Uterus (tissue), 4 donors: ENCODE data around the gene NHP2. TPM values are rescaled to one million over a fixed set of nuclear protein-coding genes. Genes with fewer than 3 reads are reported as not detected.

ENCODE experiments used
- DNase-seq, 2 donors: peaks; one replicate each; pipeline ENCODE4 v3.0.0-alpha.2; 2019 to 2020
- H3K27ac ChIP-seq, 2 donors: fragments of 200-600 bp; sonication (generic); 1 replicate in 1 of 2; 2 replicates in 1 of 2; pipeline ENCODE4 v1.5.1; 2016 to 2018
- H3K27me3 ChIP-seq, 2 donors: fragments of 200-600 bp; sonication (generic); one replicate each; pipeline ENCODE4 v1.5.1; 2018 to 2019; ENCODE audit warnings: control low read depth in 1 of 2
- H3K36me3 ChIP-seq, 2 donors: fragments of 200-600 bp; sonication (generic); one replicate each; pipeline ENCODE4 v1.5.1; 2019; ENCODE audit warnings: control low read depth in 1 of 2
- H3K4me1 ChIP-seq, 2 donors: fragments of 200-600 bp; sonication (generic); one replicate each; pipeline ENCODE4 v1.5.1; 2018 to 2019; ENCODE audit warnings: control low read depth in 1 of 2
- H3K4me3 ChIP-seq, 2 donors: fragments of 200-600 bp; sonication (generic); 1 replicate in 1 of 2; 2 replicates in 1 of 2; pipeline ENCODE4 v1.5.1; 2018 to 2019; ENCODE audit warnings: mild to moderate bottlenecking in 1 of 2
- H3K9me3 ChIP-seq, 2 donors: fragments of 200-600 bp; sonication (generic); one replicate each; pipeline ENCODE4 v1.5.1; 2019; ENCODE audit warnings: control low read depth in 1 of 2
- POLR2A ChIP-seq, 2 donors: fragments of 450-650 bp; IDR thresholded peaks; one replicate each; pipeline ENCODE4 v1.6.1; 2016; ENCODE audit warnings: antibody characterized with exemption in 2 of 2, mild to moderate bottlenecking in 1 of 2, moderate library complexity in 1 of 2
- intact Hi-C: fragments of 100-400 bp; cut with DNase I; formaldehyde crosslinking; loops from one replicate; pipeline ENCODE4 v1.15.1; 2023; ENCODE audit warnings: low total_unique reads
- total RNA-seq, 4 donors: library from RNA; depleted of rRNA in 3 of 4; stranded (reverse); fragments of >200 nt in 3 of 4; gene quantifications; one replicate each; pipeline versions ENCODE4 v1.1.0 to v1.2.4, GENCODE V29; 2014 to 2023
- TF ChIP-seq, protein P1 (sequence below), 4 experiments: fragments of 200-600 bp in 2 of 4; fragments of 450-650 bp in 2 of 4; sonication (generic) in 2 of 4; IDR thresholded peaks; one replicate each; pipeline ENCODE4 v1.5.1; 2016 to 2019; ENCODE audit warnings: antibody characterized with exemption in 4 of 4, mild to moderate bottlenecking in 2 of 4, moderate library complexity in 1 of 4
- donor health status: DM: yes; HTN: yes; CAD: no.

Gene NHP2
- total RNA-seq, 4 donors from 2014 or later, result 83.4 to 180 (median 147) TPM

DNA sequence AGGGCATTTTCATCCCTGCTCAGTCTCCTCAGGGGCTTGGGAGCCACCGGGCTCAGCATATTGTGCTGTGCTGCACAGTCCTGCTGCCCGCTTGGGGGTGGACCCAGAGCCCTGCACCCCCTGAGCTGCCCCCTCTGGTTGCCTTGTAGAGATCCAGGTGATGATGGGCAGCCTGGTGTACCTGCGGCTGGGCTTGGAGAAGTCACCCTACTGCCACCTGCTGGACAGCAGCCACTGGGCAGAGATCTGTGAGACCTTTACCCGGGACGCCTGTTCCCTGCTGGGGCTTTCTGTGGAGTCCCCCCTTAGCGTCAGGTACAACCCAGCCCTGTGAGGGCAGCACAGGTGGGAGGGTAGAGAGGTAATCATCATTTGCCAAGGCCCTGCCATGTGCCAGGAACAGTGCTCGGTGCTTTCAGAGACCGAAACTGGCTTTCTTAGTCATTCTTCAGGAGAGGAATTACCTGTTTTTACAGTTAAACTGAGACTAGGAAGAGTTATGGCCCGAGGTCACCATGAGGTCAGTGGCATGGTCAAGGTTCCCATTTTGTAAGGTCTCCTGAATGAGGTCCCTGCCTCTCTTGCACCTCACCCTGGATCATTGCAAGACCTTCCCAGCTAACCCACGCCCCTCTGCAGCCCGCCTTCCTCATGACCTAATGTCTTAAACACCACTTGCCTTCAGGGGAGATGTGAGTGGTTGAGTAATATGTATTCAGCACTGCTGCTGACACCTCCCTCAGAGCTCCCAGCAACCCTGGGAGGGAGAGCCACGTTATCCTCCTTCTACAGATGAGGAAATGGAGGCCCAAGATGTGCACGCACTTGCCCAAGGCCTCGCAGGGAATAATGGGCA is 7.5 kb downstream of the NHP2 start:
- peak; percentile 39 to 41 for DNase-seq
- H3K27ac ChIP-seq, result no peak overlapping the region
- no peak overlapping the region for H3K4me3 ChIP-seq
- no peaks in the 10 kb centered on the region for H3K4me1 ChIP-seq
- intact Hi-C loops, result no loop called here
- H3K27me3 ChIP-seq, result no peaks in the 10 kb centered on the region
- TF ChIP-seq, protein P1, sequence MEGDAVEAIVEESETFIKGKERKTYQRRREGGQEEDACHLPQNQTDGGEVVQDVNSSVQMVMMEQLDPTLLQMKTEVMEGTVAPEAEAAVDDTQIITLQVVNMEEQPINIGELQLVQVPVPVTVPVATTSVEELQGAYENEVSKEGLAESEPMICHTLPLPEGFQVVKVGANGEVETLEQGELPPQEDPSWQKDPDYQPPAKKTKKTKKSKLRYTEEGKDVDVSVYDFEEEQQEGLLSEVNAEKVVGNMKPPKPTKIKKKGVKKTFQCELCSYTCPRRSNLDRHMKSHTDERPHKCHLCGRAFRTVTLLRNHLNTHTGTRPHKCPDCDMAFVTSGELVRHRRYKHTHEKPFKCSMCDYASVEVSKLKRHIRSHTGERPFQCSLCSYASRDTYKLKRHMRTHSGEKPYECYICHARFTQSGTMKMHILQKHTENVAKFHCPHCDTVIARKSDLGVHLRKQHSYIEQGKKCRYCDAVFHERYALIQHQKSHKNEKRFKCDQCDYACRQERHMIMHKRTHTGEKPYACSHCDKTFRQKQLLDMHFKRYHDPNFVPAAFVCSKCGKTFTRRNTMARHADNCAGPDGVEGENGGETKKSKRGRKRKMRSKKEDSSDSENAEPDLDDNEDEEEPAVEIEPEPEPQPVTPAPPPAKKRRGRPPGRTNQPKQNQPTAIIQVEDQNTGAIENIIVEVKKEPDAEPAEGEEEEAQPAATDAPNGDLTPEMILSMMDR (IDR thresholded peaks at IDR 0.05), result peak; percentile 22 to 57 (median 53)
- TF ChIP-seq POLR2A (IDR thresholded peaks at IDR 0.05), result no peak
- H3K36me3 ChIP-seq, result no peaks in the 10 kb centered on the region
- no peaks in the 10 kb centered on the region for H3K9me3 ChIP-seq

DNA sequence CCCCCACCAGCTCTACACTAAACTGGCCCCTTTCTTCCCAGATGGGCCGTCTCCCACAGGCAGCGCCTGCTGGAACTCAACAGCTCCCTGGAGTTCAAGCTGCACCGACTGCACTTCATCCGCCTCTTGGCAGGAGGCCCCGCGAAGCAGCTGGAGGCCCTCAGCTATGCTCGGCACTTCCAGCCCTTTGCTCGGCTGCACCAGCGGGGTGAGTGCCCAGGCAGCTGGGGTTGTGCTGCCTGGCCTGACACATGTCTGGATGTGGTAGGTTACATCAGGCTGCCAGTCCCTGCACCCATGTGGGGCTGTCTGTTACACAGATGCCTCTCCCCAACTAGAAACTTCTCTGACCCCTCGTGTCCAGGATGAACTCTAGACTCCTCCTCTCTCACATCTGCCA is 9.8 kb downstream of the NHP2 start:
- intact Hi-C loops, result no loop called here

DNA sequence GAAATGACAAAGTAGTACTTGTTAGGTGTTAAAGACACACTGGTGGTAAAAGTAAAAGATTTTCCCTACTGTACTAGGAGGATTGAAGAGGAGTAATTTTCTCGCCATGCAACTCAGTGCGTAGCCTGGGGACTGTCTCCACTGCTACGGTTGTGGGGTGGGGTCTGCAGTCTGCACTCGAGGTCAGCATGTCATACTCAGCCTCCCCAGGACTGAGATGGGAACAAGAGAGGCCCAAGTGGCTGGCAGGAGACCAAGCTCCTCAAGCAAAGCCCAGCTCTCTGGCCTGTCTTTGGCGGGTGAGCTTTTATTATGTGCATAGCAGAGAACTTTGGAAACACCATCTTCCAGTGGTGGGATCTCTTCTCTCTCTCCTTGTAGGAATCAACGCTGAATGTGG is 10.4 kb downstream of the NHP2 start:
- no peak for DNase-seq
- Histone ChIP-seq H3K27ac (no peak overlapping the region), H3K4me1 (no peaks in the 10 kb centered on the region), H3K9me3 (no peaks in the 10 kb centered on the region), H3K36me3 (no peaks in the 10 kb centered on the region), H3K27me3 (no peaks in the 10 kb centered on the region), H3K4me3 (no peak overlapping the region)
- intact Hi-C loops, result no loop called here
- TF ChIP-seq, protein P1 (IDR thresholded peaks at IDR 0.05), result no peak
- TF ChIP-seq POLR2A (IDR thresholded peaks at IDR 0.05), result no peak

More for the DNA sequence above, 9.8 kb downstream of the NHP2 start:
- no peak overlapping the region for H3K27ac ChIP-seq
- no peaks in the 10 kb centered on the region for H3K36me3 ChIP-seq
- H3K4me3 ChIP-seq, result no peak overlapping the region
- DNase-seq, result peak in 1 of 2 donors; percentile 49
- no peaks in the 10 kb centered on the region for H3K4me1 ChIP-seq
- H3K9me3 ChIP-seq, result no peaks in the 10 kb centered on the region
- TF ChIP-seq, protein P1 (IDR thresholded peaks at IDR 0.05), result no peak
- TF ChIP-seq POLR2A (IDR thresholded peaks at IDR 0.05), result no peak
- no peaks in the 10 kb centered on the region for H3K27me3 ChIP-seq

DNA sequence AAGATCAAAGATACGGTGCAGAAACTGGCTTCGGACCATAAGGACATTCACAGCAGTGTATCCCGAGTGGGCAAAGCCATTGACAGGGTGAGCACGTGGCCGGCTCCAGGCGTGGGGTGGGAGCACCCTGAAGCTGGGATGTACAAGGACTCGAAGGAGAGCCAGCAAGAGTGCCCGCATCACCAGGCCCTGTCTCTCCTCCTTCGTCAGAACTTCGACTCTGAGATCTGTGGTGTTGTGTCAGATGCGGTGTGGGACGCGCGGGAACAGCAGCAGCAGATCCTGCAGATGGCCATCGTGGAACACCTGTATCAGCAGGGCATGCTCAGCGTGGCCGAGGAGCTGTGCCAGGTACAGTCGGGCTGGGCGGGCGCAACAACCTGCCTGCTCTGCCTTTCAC is 11.0 kb downstream of the NHP2 start:
- H3K9me3 ChIP-seq, result no peaks in the 10 kb centered on the region
- no peak overlapping the region for H3K27ac ChIP-seq
- H3K27me3 ChIP-seq, result no peaks in the 10 kb centered on the region
- H3K4me3 ChIP-seq, result no peak overlapping the region
- intact Hi-C loops, result no loop called here
- no peak for DNase-seq
- H3K4me1 ChIP-seq, result no peaks in the 10 kb centered on the region
- TF ChIP-seq, protein P1 (IDR thresholded peaks at IDR 0.05), result no peak
- TF ChIP-seq POLR2A (IDR thresholded peaks at IDR 0.05), result no peak
- no peaks in the 10 kb centered on the region for H3K36me3 ChIP-seq

DNA sequence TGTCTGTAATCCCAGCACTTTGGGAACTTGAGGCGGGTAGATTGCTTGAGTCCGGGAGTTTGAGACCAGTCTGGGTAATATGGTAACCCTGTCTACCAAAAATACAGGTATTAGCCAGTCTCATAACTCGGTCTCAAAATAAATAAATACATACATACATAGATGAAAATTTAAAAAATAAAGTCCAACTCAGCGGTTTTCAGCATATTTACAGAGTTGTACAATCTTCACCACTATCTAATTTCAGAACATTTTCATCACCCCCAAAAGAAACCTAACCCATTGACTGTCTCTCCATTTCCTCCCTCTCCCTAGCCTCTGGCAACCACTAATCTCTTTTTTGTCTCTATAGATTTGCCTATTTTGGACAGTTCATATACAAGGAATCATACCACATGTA is 12.1 kb downstream of the NHP2 start:
- intact Hi-C loops, result no loop called here
- Histone ChIP-seq H3K4me1 (no peaks in the 10 kb centered on the region), H3K27me3 (no peaks in the 10 kb centered on the region), H3K9me3 (no peaks in the 10 kb centered on the region), H3K36me3 (no peaks in the 10 kb centered on the region), H3K27ac (no peak overlapping the region), H3K4me3 (no peak overlapping the region)
- DNase-seq, result no peak
- no peak for TF ChIP-seq POLR2A (IDR thresholded peaks at IDR 0.05)
- TF ChIP-seq, protein P1 (IDR thresholded peaks at IDR 0.05), result no peak
